Activated T-helper 1 cell treated with anti-CD3 and anti-CD28 coated beads, Interleukin-2, amount 50 U/mL, for 16 hours (primary cell): Measurements from ENCODE around the gene MYBPH.

Source experiments
- DNase-seq, 2 donors: peaks; one replicate each; pipeline ENCODE4 v3.0.0-alpha.2; 2020; ENCODE audit warnings: low read depth in 1 of 2, low spot score in 1 of 2

MYBPH gene

GRCh38 chr1:203131548-203132200 lies 44.0 kb downstream of the MYBPH start:
- DNase-seq = no peak

DNA sequence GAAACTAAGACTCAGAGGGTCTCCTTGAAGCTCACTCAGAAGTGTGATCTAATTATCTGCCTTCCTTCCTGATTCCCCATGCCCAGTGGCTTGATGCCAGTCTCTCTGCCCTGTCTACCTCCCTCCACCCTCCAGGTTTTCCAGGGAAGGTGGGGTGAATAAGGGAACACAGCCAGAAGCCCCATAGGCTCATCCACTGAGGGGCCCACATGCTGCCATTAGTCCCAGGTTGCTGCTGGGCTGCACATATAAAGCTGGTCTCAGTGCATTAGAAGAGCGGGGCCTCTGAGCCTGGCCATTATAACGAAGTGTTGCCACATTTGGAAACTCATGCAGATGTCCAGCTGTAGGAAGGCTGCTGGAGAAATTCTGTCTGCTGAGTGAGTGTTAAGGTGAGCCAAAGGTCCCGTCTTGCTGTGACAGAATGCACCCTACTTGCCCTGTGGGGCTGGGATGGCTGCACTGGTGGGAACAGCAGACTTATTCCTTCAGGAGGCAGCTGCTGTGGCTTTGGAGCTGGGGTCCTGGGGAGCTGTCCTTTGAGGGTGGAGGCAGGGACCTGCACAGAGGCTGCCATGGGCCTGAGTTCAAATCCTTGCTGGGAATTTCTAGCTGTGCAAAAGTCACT lies 45.2 kb downstream of the MYBPH start:
- no peak for DNase-seq

- no peak for DNase-seq
These were observed 46.0 kb downstream of the MYBPH start for GRCh38 chr1:203129501-203130231.

DNA sequence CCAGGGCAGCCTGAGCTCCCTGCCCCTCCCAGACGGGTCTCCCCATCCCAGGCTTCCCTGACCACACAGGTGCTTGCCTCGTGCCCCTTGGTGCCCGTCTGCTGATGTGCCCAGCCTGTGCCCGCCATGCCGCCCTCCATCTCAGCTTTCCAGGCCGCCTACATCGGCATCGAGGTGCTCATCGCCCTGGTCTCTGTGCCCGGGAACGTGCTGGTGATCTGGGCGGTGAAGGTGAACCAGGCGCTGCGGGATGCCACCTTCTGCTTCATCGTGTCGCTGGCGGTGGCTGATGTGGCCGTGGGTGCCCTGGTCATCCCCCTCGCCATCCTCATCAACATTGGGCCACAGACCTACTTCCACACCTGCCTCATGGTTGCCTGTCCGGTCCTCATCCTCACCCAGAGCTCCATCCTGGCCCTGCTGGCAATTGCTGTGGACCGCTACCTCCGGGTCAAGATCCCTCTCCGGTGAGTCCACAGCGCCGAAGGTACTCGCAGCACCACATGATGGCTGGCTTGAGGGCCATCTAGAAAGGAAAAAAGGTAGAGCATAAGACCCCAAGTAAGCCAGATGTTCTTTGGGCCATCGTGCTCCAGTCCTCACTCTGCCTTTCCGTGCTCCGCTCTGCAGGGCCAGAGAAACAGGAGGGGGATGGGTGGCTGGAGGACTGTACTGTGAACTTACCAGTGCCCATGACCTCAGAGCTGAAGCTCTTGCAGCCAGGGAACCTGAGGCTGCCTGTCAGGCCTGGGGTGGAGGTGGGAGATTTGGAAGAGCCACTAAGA lies 46.7 kb downstream of the MYBPH start:
- DNase-seq = no peak

DNA sequence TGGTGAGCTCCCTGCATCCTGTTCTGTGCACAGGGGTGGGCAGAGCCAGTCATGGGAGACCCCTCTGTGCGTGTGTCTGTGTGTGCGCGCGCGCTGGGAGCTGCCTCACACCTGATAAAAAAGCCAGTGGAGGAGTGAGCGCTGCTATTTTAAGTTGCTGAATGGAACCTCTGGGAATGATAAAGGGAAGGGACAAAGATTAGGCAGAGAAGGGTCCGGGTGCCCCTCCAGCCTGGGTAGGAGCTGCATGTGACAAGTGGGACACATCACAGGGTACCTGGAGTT lies 47.3 kb downstream of the MYBPH start:
- no peak for DNase-seq

DNA sequence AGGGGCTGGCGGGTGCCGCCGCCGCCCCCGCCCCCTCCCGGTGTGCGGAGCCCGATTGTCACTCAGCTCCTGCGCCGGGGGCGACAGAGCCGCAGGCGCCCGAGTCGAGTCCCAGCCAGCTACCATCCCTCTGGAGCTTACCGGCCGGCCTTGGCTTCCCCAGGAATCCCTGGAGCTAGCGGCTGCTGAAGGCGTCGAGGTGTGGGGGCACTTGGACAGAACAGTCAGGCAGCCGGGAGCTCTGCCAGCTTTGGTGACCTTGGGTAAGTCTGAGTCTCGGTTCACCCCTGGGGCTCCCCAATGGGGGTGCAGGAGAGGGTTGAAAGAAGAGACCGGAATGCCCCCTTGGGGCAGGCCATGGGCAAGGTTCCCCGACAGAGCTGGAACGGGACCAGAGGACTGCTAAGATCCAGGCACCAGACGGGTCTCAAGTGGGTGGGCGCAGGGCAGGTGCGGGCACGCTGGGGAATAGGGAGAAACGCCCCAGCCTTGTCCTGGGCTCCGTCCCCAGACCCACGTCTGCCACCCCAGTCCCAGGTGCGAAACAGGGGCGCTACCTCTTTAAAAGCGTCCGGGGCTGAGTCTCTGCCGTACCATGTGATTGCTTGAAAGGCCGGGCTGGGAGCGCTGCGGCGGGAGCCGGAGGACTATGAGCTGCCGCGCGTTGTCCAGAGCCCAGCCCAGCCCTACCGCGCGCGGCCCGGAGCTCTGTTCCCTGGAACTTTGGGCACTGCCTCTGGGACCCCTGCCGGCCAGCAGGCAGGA lies 47.8 kb downstream of the MYBPH start, which contains the start of gene ADORA1:
Gene ADORA1 (plus strand): TSS at position 61 of the 765 bp plus-strand sequence. CDS start 1,116 bp downstream, outside the sequence.
- DNase-seq = no peak

DNA sequence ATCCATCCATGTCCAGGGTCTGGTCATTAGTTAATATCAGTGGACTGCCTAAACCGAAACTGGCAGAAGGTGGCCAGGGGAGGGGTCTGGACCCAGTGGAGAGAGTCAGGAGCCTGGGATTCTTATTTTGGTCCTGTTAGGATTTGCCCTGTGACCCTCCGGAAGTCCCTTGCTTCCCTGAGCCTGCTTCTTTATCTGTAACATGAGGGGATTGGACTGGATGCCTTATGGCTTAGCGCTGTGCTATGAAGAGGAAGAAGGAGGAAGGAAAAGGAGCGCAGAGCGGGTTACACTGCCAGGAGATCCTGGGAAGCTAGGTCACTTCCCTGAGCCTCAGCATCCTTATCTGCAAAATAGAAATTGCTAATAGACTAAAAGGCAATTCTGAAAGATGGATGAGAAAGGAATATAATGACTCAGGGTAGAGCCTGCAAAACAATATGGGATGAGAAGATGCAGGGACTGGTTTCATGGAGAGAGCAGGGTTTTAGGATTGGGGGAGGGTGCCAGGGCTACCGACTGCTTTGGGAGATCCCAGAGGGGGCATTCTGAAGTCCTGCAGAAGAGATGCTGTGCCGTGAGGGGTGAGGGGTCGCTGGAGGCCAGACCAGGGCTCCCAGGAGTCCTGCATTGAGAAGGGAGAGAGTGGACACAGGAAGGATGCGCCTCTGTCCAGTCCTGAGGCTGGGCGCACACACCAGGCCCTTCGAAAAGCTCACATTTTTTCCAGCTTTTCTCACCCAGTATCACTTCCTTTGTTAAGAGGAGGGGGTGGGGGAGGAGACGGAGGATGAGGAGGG lies 48.6 kb downstream of the MYBPH start:
- DNase-seq = no peak

DNA sequence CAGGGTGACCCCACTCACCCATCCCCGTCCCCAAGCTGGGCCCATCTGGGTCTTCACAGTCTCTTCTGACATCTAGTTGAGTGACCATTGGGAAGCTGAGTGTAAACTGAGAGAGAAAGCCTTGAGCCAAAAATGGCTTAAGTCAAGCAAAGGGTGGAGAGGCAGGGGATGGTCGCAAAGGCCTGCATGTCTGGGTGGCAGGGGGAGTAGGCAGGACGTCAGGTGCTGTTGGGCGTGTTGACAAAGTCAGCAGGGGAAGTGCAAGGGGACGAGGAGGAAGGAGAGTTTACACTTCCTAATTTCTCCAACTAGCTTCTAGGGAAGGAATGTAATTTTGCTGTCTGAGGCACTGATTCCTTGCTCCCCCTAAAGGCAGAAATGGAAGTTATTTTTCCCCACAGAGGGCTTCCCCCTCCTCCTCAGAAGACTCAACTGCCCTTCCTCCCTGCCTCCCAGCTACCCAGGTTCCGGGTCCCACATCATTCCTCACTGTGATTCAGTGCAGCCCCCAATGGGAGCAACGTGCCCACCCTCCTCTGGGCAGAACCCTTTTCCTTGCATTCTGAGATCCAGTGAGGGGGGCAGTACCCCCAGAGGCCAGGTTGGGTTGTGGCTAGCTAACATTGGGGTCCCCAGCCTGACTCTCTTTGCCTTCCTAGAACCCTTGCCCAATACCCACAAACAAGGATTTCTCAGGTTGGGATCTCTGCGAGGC lies 49.3 kb downstream of the MYBPH start:
- no peak for DNase-seq

GRCh38 chr1:203124546-203125317 lies 50.9 kb downstream of the MYBPH start:
- no peak for DNase-seq

DNA sequence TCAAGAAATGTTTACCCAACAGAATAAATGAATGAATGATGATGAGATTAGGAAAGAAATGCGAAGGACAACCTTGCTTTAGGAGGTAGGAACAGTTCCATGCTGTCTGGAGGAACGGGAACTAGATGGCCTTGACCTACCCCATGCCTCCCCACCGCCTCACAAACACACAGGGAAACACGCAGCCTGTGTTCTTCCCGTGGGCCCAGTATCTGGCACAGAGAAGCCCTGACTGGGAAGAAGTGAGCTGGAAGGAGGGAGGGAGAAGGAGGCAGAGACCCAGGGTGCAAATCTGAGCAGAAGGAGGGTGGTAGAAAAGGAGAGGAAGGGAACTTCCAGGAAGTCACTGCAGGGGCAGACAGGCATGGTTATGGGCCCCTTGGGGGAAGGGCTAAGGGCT lies 51.6 kb downstream of the MYBPH start:
- DNase-seq = no peak

GRCh38 chr1:203122159-203122558 lies 53.5 kb downstream of the MYBPH start:
- no peak for DNase-seq

DNA sequence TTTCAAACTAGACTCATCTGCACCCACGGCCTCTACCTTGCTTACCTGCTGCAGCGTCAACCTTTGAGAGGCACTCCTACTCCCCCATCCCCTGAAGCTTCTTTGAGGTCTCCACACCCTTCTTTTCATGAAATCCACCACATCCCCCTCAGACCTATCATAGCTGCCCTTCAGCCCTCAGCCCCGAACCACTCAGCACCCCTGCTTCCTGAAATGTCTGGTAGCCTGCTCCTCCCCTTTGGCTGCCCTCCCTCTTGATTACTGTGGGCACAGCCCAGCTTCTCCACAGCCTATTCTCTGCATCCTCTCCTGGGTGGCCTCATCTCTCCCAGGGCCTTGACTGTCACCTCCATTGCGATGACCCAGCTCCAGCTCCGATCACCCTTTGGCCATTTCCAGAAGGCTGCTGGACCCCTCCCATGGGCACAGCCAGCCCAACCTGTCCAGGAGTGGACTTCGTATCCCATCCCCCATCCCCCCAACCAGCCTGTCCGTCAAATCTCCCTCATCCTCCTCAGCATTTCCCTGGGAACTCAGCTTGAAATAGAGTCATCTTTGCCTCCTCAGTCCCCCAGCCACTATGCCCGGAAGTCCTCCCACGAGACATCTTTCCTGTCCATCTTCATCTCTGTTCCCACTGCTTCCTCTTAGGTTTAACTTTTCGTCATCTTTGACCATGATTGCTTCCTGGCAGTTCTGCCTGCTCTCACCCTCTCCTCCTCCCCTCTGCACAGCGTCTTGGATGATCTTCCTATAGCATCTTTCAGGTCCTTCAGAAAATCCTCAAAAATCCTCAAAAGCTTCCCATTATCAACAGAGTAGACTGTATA lies 54.2 kb downstream of the MYBPH start:
- DNase-seq = no peak

- DNase-seq = no peak
These were observed 55.1 kb downstream of the MYBPH start for GRCh38 chr1:203120325-203121153.
